ENCODE data around the gene TRAF1. TPM values are rescaled to one million over a fixed set of nuclear protein-coding genes. Genes with fewer than 3 reads are reported as not detected.

TRAF1 gene
- total RNA-seq, 1 experiment from 2014 or later = 1.8 TPM

DNA sequence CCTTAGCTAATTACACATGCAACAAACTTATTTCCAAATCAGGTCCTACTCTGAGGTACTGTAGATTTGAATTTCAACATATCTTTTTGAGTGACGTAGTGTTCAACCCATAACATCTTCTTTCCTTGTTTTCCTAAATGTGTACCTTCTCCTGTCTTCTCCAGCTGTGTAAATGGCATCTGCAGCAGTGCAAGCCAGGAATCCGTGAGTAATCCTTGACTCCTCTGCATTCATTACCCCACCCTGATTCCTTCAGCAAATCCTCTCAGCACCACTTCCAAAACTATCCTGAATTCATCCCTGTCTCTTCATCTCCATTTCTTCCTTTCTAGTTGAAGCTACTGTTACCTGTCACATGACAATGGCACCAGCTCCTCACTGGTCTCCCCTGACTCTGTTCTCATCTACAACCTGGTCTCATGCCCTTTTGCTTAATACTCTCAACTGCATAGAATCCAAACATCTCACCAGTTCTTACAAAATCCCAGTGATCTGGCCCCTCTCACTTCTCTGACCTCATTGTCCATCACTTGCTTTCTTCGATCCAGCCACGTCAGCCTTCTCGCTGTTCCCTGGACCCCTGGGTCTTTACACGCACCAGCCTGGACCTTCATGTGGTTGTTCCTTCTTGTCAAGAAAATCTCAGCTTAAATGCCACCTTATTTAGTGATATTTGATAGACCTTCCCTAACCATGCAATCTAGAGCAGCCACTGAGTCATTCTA, 14.6 kb upstream of the TRAF1 start (continued):
- TF ChIP-seq, protein P1, sequence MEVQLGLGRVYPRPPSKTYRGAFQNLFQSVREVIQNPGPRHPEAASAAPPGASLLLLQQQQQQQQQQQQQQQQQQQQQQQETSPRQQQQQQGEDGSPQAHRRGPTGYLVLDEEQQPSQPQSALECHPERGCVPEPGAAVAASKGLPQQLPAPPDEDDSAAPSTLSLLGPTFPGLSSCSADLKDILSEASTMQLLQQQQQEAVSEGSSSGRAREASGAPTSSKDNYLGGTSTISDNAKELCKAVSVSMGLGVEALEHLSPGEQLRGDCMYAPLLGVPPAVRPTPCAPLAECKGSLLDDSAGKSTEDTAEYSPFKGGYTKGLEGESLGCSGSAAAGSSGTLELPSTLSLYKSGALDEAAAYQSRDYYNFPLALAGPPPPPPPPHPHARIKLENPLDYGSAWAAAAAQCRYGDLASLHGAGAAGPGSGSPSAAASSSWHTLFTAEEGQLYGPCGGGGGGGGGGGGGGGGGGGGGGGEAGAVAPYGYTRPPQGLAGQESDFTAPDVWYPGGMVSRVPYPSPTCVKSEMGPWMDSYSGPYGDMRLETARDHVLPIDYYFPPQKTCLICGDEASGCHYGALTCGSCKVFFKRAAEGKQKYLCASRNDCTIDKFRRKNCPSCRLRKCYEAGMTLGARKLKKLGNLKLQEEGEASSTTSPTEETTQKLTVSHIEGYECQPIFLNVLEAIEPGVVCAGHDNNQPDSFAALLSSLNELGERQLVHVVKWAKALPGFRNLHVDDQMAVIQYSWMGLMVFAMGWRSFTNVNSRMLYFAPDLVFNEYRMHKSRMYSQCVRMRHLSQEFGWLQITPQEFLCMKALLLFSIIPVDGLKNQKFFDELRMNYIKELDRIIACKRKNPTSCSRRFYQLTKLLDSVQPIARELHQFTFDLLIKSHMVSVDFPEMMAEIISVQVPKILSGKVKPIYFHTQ (CRISPR knock-in tag; IDR thresholded peaks at IDR 0.05) = no peak
- TF ChIP-seq NR3C1 (CRISPR knock-in tag; conservative IDR thresholded peaks at IDR 0.05; ENCODE audit: low read depth) (no peak), ETV6 (CRISPR knock-in tag; IDR thresholded peaks at IDR 0.05) (no peak), NFE2L1 (CRISPR knock-in tag; IDR thresholded peaks at IDR 0.05) (no peak), NR2C2 (CRISPR knock-in tag; IDR thresholded peaks at IDR 0.05) (no peak)

DNA sequence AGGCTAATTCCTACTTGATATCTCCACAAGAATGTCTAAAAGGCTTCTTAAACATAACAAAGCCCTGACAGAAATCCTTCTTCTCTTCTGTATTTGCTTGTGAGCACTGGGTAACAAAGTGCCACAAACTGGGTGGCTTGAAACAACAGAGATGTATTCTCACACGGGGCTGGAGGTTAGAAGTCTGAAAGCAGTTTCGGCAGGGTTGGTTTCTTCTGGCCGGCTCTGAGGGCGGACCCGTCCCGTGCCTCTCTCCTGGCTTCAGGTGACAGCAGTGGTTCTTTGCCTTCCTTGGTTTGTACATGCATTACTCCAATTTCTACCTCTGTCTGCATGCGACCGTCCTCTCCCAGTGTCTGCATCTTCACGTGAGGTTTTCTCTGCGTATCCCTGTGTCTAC, 14.0 kb upstream of the TRAF1 start:
- no peak overlapping the region for H3K27ac Mint-ChIP-seq
- H3K4me3 Mint-ChIP-seq = no peak overlapping the region
- TF ChIP-seq, protein P2, sequence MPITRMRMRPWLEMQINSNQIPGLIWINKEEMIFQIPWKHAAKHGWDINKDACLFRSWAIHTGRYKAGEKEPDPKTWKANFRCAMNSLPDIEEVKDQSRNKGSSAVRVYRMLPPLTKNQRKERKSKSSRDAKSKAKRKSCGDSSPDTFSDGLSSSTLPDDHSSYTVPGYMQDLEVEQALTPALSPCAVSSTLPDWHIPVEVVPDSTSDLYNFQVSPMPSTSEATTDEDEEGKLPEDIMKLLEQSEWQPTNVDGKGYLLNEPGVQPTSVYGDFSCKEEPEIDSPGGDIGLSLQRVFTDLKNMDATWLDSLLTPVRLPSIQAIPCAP (CRISPR knock-in tag; IDR thresholded peaks at IDR 0.05) = no peak
- TF ChIP-seq, protein P3, sequence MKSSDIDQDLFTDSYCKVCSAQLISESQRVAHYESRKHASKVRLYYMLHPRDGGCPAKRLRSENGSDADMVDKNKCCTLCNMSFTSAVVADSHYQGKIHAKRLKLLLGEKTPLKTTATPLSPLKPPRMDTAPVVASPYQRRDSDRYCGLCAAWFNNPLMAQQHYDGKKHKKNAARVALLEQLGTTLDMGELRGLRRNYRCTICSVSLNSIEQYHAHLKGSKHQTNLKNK (CRISPR knock-in tag; IDR thresholded peaks at IDR 0.05) = no peak
- TF ChIP-seq JUN (CRISPR knock-in tag; IDR thresholded peaks at IDR 0.05) (no peak), TEAD4 (CRISPR knock-in tag; IDR thresholded peaks at IDR 0.05) (no peak), GRHL2 (CRISPR knock-in tag; IDR thresholded peaks at IDR 0.05; ENCODE audit: insufficient replicate concordance, severe bottlenecking) (no peak), NFATC4 (CRISPR knock-in tag; IDR thresholded peaks at IDR 0.05) (no peak), NR1H2 (CRISPR knock-in tag; IDR thresholded peaks at IDR 0.05) (no peak), ETV6 (CRISPR knock-in tag; IDR thresholded peaks at IDR 0.05) (no peak), RORB (CRISPR knock-in tag; IDR thresholded peaks at IDR 0.05) (no peak), ZNF416 (CRISPR knock-in tag; IDR thresholded peaks at IDR 0.05) (no peak), ZNF232 (CRISPR knock-in tag; IDR thresholded peaks at IDR 0.05) (no peak), TEAD1 (CRISPR knock-in tag; IDR thresholded peaks at IDR 0.05) (no peak)
- TF ChIP-seq, protein P4, sequence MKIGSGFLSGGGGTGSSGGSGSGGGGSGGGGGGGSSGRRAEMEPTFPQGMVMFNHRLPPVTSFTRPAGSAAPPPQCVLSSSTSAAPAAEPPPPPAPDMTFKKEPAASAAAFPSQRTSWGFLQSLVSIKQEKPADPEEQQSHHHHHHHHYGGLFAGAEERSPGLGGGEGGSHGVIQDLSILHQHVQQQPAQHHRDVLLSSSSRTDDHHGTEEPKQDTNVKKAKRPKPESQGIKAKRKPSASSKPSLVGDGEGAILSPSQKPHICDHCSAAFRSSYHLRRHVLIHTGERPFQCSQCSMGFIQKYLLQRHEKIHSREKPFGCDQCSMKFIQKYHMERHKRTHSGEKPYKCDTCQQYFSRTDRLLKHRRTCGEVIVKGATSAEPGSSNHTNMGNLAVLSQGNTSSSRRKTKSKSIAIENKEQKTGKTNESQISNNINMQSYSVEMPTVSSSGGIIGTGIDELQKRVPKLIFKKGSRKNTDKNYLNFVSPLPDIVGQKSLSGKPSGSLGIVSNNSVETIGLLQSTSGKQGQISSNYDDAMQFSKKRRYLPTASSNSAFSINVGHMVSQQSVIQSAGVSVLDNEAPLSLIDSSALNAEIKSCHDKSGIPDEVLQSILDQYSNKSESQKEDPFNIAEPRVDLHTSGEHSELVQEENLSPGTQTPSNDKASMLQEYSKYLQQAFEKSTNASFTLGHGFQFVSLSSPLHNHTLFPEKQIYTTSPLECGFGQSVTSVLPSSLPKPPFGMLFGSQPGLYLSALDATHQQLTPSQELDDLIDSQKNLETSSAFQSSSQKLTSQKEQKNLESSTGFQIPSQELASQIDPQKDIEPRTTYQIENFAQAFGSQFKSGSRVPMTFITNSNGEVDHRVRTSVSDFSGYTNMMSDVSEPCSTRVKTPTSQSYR (CRISPR knock-in tag; IDR thresholded peaks at IDR 0.05) = no peak
- TF ChIP-seq, protein P5, sequence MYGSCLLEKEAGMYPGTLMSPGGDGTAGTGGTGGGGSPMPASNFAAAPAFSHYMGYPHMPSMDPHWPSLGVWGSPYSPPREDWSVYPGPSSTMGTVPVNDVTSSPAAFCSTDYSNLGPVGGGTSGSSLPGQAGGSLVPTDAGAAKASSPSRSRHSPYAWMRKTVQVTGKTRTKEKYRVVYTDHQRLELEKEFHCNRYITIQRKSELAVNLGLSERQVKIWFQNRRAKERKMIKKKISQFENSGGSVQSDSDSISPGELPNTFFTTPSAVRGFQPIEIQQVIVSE (CRISPR knock-in tag; IDR thresholded peaks at IDR 0.05; ENCODE audit: borderline replicate concordance) = no peak
- TF ChIP-seq, protein P6, sequence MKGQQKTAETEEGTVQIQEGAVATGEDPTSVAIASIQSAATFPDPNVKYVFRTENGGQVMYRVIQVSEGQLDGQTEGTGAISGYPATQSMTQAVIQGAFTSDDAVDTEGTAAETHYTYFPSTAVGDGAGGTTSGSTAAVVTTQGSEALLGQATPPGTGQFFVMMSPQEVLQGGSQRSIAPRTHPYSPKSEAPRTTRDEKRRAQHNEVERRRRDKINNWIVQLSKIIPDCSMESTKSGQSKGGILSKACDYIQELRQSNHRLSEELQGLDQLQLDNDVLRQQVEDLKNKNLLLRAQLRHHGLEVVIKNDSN (CRISPR knock-in tag; IDR thresholded peaks at IDR 0.05) = no peak
- no peaks in the 10 kb centered on the region for H3K9me3 Mint-ChIP-seq
- POLR2A ChIA-PET = no interaction called here
- peaks cover 38% of the 10 kb centered on the region for H3K4me1 Mint-ChIP-seq
- no peaks in the 10 kb centered on the region for H3K36me3 Mint-ChIP-seq
- CTCF ChIA-PET = interaction anchor here (0.7 to 2.5 kb wide), 4 partner anchors 24 to 185 kb away, joined by 3 to 11 read pairs (median 6); no protein-coding TSS in a partner anchor
- DNase-seq (ENCODE audit: low spot score) (no peak), ATAC-seq (no peak)
- no peaks in the 10 kb centered on the region for H3K27me3 Mint-ChIP-seq (ENCODE audit: low read depth)

Measured in WTC11 (cell line).